ENCODE data around the gene SLC2A13. TPM values are rescaled to one million over a fixed set of nuclear protein-coding genes. Genes with fewer than 3 reads are reported as not detected.
"Not testable (repeated sequence)": the region's sequence is repeated elsewhere in the genome, so short reads cannot be mapped to it uniquely, and the experiment has no call there.

Gene SLC2A13
- total RNA-seq, 1 donor from 2014 or later, result 2.2 TPM

DNA sequence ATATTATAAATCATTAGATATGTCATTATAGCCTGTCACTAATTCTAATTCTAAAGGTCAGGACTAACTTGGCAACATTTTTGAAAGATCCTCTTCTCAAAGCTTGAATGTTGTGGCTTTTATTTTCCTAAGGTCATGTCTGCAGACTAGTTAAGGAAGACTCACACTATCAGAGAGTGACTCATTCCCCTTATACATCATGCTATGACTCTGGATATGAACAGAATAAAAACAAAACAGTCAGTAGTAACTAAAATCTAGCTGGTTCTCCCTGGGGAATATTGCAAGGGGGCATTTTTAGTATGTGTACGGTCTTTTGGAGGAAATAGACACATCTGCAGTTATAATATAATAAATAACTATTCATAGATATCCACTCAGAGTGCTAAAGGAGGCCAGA, 170.6 kb downstream of the SLC2A13 start:
- intact Hi-C loops (cut with micrococcal nuclease), result no loop called here

DNA sequence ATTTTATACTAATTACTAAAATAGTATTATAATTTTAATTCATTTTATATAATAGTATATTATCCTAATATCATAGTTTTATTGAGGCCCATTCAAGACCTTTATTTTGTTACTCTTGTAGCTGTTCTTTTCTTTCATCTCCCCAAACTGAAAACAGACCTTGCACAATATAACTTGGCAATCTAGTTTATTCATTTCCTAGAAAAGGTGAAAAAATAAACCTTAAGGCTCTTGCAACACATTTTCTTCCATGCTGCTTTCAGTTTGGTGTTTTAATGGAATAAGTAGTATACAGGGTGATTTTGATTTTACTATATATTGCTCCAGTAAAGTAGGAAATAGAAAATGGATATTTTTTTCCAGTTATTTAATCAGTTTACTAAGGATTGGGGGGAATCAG, 174.0 kb downstream of the SLC2A13 start:
- intact Hi-C loops (cut with micrococcal nuclease), result no loop called here

DNA sequence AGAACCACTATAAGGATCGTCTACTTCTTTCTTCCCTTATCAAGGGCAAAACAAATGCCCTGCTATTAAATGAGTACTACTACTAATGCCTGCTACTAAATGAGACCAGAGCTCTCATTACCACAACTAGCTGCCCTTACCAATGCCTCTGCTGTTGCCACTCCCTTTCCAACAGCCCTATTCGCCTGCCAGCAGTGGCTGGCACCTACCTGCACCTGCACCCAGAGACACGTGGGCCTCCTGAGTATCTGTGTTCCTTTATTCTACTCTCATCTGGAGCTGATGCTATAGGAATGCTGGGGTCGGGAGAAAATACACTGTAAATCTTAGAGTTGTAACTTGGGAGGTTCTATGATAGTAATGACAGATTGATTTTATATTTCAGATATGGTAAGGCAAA, 174.7 kb downstream of the SLC2A13 start:
- intact Hi-C loops (cut with micrococcal nuclease), result no loop called here

DNA sequence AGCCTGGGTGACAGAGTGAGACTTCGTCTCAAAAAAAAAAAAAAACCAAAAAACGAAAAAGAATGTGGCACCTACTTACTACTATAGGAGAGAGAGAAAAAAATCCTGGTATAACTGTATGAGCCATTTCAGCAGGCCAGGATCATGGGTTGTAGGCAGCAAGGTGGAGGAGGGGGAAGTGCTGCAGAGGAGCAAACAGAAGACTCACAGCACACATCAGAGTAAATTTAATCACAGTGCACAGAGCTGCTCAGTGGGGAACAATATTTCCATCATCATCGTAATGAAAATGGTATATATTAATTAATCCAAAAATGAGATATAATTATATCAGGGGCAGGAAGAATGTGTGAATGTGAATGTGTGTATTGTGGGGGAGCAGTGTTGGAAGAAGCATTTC, 175.8 kb downstream of the SLC2A13 start:
- intact Hi-C loops (cut with micrococcal nuclease), result no loop called here

DNA sequence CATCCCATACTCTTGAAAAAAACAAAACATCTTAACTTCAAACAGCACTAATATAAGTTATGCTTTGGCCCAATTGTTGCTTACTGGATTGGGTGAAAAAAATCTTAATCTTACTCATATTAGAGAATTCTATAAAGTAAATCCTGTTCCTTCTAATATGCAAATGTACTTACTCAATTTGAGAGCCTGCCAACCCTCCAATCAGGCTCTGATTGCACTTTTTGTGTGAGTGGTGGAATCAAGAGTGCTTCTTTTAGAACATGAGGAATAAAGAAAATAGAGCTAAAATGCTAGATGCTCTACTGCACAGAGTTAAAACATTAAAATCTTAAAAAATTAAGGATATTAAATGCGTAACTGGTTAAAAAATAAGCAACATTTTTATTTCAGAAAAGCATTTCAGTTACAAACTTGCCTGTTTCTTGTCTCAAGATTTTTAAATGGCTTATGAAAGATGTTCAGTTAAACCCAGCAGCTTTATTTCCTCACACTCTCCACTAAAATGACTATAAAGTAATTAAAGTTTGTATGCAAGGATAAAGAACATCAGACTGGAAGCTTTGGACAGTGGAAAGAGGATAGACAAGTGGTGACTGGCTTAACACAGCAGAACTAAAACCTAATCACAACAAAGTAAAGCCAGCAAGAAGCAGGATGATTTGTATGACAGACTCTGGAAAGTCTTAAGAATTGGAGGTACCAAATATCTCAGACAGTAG, 177.5 kb downstream of the SLC2A13 start:
- intact Hi-C loops (cut with micrococcal nuclease), result no loop called here

DNA sequence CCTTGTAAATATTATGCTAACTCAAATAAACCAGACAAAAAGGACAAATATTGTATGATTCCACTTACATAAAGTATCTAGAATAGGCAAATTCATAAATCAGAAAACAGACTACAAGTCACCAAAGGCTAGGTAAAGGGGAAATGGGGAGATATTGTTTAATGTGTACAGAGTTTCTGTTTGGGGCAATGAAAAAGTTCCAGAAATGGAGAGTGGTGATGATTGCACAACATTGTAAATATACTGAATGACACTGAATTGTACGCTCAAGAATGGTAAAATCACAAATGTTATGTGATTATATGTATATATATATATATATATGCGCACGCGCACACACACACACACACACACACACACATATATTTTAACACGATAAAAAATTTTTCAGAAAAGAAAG, 182.5 kb downstream of the SLC2A13 start:
- intact Hi-C loops (cut with micrococcal nuclease), result no loop called here

DNA sequence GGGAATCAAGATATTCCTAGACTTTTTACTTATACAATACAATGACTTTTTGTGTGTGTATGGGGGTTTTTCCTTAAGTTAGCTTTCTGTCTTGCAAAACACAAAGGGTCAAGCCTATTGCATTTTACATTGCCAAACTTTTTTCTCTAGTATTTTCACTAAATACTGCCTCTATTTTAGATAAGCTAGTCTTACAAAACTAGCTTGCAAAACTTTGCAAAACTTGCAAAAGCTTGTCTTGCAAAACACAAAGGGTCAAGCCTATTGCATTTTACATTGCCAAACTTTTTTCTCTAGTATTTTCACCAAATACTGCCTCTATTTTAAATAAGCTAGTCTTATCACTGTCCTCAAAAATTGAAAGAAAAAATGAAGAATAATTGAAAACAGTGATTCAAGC, 183.3 kb downstream of the SLC2A13 start:
- intact Hi-C loops (cut with micrococcal nuclease), result not testable (repeated sequence)

DNA sequence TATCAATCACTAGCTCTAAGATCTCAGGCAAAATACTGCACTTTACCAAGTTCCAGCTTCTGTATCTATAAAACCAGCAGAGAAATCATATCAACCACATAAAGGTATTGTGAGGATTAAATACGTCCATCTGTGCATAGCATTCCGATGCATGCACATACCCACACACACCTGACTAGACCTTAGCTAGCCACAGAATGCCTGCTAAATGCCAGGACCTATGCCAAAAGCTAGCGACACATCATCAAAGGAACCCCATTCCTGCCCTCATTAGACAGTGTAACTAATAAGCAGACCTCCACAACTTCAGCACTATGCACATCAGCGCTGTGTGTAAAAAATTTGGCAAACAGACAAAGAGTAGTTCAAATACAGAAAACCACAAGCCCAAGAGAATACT, 185.2 kb downstream of the SLC2A13 start:
- intact Hi-C loops (cut with micrococcal nuclease), result no loop called here

DNA sequence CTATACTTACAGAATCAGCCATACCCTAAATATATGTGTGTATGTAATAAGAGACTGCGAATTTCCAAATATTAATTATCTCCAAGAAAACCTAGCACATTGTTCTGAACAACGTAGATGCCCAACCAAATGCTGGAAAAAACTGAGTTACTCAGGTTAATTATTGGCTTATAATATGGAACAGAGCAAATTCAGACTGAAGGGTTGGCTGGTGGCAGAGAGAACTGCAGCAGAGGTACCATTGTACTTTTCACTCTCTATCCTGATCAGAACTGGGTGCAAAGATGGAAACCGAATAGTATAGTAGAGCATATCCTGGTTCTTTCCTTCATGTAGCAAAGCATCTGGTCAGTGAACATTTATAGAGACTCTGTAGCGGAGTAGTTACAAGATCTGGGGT, 185.7 kb downstream of the SLC2A13 start:
- intact Hi-C loops (cut with micrococcal nuclease), result no loop called here

DNA sequence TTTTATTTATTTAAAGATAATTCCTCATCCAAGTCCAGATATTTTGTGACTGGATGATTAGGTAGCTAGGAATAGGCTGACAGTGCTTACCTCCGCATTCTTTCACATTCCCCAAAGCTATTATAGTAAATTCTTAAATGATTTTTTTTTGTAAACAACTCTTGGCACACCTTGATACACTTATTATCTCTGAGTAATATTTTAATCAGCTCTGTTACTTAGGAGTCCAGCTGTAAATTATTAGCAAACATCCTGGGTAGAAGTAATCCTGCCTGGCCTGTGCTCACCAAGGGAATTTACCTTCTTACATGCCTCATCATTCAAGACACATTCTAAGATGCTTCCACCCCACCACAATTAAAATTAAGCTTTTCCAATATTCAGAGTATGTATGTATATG, 186.1 kb downstream of the SLC2A13 start:
- intact Hi-C loops (cut with micrococcal nuclease), result no loop called here

DNA sequence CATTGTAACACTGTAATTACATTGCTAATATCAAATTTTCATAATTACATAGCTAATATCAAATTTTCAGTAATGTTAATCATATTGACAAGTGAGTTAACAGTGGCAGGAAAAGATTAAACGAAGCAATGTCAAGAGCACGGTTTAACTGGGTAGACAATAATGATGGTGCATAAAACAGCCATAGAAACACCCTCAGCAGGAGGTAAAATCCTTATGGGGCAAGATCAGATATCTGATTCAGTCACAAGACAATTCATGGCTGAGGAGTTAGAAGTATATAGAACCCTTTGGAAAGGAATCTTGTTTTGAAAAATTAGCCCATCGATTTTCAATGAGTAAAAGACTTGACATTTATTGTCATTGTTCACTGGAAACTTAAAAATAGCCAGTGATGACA, 190.6 kb downstream of the SLC2A13 start:
- intact Hi-C loops (cut with micrococcal nuclease), result no loop called here

DNA sequence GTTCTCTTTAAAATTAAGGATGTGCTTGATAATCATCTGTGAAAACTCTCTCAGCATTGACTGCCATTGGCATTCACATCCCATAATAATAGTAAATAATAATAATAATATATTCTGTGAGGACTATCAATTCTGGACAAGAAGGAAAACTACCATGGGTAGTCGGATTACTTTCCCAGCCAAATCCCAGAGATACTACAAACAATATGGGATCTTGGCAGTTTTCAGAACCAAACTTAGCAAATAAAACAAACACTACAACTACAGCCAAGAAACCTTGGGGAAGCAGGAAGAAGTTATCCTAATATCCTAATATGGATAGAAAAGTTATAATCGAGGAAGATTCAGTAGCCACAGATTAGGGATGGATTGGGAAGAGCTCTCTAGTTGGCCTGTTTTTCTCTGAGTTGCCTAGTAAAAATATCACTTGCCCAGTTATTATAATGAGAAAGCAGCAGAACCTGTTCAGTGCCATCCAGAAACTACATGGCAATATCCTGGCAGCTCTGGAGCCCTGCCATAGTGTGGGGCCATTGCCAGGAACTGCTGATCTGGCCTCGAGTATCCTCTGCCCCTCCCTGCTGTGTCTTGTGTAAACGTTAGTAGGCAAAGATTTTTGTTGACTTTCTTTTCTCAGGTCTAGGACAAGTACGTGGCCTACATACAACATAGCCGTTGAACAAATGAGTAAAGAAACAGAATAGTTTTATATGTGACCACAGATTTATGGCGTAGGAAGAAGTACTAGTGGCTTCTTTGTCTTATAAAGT, 193.5 kb downstream of the SLC2A13 start:
- intact Hi-C loops (cut with micrococcal nuclease), result no loop called here

DNA sequence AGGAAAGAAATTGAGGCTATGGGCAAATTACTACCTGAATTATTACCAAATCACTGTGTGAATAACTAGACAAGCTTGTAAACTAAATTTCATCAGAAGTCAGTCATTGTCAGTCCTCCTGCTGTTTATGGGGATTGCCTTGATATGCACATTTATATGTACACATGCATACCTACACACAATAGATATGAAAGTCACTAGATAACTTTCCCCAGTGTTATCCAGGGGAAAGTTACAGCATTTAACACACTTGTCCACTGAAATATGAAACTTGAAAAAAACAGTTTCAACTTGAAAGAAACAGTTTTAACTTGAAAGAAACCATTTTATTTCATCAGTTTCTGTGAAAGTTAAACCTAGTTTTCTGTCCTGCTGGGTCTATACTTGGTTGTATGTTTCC, 199.6 kb downstream of the SLC2A13 start:
- intact Hi-C loops (cut with micrococcal nuclease), result no loop called here

DNA sequence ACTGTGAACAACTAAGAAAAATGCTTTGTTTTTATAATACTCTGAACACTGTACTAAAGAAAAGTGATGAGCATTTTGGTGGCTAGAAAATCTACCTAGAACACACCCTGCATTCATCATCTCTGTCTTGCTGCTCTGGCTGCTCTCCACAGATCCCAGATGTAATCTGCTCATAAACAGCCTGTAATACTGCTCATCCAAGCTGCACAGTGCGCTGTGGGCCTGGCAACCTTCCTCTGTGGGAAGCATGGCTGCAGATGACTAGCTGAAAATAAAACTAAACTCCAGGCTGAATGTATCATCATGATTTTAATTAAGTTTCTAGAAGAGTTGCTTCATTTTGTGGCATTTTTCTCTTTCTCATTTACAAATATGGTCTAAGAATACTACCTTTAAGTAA, 200.7 kb downstream of the SLC2A13 start:
- intact Hi-C loops (cut with micrococcal nuclease), result no loop called here

DNA sequence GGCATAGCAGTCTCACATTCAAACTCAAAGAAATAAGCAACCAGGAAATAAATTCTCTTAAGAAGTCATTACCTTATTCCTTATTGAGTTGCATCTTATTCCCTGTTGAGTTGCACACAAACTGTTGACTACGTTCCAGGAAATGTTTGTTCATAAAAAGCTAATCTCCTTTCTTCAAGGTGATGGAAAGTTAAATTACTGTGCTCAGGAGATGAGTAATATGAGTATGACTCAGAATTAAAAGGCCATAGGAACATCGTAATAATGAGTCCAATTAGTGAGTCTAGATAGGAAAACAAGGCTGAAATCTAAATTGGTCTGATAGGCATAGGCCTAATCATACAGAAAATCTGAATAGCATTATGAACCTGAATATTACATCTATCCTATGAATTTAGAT, 203.1 kb downstream of the SLC2A13 start:
- intact Hi-C loops (cut with micrococcal nuclease), result no loop called here

DNA sequence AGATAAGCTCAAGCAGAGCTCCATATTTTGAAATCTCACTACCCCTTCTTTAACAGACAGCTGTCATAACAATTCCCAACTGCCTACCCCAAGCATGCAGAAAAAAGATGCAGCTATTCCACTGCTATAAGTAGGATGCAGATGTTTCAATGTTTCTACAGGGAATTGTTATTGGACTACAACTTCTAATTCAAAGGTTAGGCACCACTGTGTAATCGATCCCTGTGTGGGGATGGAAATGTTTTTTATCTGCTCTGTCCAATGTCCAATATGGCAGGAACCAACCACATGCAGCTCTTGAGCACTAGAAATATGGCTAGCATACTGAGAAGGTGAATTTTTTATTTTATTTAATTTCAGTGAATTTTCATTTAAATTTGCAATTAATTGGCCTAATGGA, 208.6 kb downstream of the SLC2A13 start:
- intact Hi-C loops (cut with micrococcal nuclease), result no loop called here

DNA sequence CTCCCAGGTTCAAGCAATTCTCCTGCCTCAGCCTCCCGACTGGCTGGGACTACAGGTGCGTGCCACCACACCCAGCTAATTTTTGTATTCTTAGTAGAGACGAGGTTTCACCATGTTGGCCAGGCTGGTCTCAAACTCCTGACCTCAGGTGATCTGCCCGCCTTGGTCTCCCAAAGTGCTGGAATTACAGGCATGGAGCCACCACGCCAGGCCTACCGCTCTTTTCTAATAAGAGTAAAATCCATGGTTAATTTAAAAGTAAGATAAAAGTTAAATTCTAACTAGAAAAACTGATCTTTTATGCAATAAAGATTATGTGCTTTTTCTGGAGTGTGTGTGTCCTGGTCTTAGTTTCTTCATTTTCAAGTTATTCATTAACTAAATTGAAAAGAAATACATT, 212.5 kb downstream of the SLC2A13 start:
- intact Hi-C loops (cut with micrococcal nuclease), result not testable (repeated sequence)

DNA sequence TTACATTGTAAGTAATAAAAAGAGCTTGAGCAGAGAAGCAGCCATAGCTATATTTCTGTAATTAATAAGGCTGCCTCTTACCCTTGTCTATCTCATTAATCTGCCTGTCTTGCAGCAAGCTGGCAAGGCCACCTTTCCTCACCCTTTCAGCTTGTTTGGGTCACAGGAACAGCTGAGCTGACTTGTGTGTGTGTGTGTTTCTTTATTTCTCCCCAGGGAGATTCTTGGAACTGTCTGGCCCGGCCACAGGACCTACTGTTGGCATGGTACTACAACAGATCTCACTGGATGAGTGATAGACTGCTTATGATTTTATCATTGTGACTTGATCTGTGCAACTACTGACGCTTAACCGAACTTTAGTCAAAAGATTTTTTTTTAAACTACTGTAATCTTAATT, 213.7 kb downstream of the SLC2A13 start:
- intact Hi-C loops (cut with micrococcal nuclease), result no loop called here

DNA sequence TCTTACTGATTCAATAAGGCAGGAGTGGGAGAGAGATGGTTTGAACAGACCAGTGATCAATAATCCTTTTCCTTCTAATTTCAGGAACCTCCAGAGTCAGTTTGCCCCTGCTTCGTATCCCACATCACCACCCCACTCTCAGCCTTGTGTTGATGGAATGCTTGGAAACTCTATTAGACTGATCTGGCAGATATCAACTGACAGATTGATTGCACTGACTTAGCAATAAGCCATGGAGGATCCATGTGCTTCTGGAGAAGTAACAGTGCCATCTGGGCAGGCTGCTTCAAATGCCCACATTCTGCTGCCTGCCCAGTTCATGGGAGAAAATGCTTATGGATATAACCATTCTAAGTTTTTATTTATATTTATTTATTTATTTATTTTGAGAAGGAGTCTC, 218.0 kb downstream of the SLC2A13 start:
- intact Hi-C loops (cut with micrococcal nuclease), result no loop called here

DNA sequence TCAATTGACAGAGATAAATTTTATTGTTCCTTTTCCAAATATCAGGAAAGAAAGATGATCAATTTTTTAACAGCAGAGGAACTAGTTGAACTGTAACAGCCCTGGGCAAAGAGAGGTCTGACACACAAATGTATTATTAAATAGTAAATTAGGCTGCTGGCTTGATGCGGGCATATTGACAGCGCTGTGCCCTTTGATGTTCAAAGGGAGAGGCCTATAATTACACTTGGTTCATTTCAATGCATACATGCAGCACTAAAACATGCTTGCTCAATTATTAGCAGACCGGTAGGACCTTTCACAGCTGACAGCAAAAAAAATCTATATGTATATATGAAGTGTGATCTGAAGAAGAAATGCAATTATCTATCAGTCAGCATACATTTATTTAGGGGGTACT, 219.8 kb downstream of the SLC2A13 start:
- intact Hi-C loops (cut with micrococcal nuclease), result no loop called here

DNA sequence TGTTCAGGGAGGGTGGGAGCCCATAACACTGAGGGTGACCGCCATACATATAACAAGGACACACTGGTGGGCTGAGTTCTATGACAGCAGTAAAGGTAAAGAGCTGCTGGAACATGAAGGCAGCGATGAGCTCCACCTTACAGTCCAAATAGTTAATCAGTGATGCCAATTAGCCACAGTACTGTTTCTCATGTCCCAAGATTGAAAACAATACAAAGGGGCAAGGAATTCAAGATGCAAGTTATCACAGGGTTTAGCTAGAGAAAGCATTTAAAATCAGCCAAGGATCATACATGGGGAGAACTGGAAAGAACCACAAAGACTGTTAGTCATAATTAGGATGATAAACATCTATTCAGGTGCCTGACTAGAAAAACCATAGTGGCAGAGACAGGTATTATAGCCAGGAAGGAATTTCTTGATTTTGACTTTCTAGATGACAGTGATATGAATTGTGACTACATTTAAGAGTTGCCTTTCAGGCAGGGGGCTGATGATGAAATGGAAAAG, 221.2 kb downstream of the SLC2A13 start:
- intact Hi-C loops (cut with micrococcal nuclease), result no loop called here

DNA sequence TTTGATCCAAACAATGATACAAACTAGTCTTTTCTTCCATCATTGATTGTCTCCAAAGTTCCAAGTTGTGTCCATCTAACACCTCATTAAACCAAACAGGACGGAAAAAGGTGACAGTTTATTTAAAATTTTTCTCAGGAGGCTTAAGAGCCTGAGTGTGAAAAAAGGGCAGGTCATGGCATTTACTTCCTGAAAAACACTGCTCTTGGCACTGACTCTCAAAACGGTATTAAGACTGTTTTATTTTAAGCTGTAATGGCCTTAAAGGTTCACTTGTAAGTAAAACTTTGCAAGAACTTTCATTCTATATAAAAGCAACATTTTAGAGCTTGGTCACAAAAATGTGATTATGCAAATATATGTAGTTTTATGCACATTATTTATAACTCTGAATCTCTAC, 222.5 kb downstream of the SLC2A13 start:
- intact Hi-C loops (cut with micrococcal nuclease), result no loop called here

DNA sequence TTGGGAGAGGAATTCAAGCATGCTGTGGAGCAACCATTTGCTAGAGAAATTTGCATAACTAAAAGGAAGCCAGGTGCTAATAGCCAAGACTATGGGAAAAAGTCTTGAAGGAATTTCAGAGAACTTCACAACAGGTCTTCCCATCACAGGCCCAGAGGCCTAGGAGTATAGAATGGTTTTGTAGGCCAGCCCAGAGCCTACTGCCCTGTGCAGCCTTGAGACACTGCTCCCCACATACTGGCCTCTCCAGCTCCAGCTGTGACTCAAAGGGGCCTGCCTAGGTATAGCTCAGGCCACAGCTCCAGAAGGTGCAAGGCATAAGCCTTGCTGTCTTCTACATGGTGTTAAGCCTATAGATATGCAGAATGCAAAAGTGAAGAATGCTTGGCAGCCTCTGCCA, 227.1 kb downstream of the SLC2A13 start:
- intact Hi-C loops (cut with micrococcal nuclease), result no loop called here

Measured in T-helper 1 cell treated with Interleukin-12 subunit alpha and Interleukin-12 subunit beta and Interleukin-4 antibody, amounts not matched to agents 30 ng/mL and 1 ng/mL, for 36 hours (primary cell).